Measurements from ENCODE around the gene KLHL35. TPM values are rescaled to one million over a fixed set of nuclear protein-coding genes. Genes with fewer than 3 reads are reported as not detected.

Gene KLHL35
- total and polyA plus RNA-seq, 2 experiments from 2014 or later = 5.7 to 13.0 TPM

DNA sequence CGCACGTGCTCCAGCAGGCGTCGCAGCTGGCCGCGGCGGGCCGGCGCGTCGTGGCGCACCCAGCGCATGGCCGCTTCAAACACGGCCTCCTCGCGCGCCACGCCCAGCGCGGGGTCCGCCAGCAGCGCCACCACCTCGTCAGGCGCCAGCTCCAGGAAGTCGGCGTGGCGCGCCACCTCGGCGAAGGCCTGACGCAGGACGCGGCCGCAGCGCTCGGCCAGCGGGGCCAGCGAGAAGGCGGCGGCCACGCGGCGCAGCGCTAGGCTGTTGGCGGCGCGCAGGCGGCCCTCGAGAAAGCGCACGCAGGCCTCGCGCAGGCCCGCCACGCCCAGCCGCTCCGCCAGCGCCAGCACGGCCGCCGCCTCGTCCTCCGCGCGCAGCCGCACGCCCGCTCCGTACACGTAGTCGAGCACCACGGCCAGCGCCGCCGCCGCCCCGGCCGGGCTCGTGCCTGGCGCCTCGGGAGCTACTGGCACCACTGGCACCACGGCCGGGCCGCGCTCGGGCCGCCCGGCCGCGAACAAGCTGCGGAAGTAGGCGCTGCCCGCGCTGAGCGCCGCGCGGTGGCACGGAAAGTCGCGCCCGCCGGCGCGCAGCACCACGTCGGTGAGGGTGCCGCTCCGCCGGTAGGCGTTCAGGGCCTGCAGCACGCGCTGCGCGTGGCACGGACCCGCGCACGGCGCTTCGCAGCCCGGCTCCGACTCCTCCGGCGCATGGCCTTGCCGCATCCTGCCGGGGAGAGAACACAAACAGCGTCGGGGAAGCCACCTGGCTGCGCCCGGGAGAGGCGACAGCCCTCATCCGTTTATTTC is 2.9 kb downstream of the KLHL35 start:
- peak overlapping the region; percentile 79 for H2AFZ ChIP-seq
- peak overlapping the region; percentile 48 for H3K9ac ChIP-seq
- no peak overlapping the region for H3K27ac ChIP-seq
- H3F3A ChIP-seq (ENCODE audit: insufficient read depth) = no peaks in the 10 kb centered on the region
- peak; percentile 88 for DNase-seq
- H4K20me1 ChIP-seq (ENCODE audit: insufficient read depth) = no peaks in the 10 kb centered on the region
- WGBS, 2 experiments (ENCODE audit: low coverage in 1 of 2, low lambda C conversion rate in 2 of 2, missing lambda C conversion rate in 2 of 2) = 6 to 8% methylated on average over 62 to 89 of the region's 134 CpGs
- H3K27me3 ChIP-seq (replicated peaks; ENCODE audit: insufficient read depth) = peaks cover 20% of the 10 kb centered on the region
- H3K4me2 ChIP-seq (ENCODE audit: unreplicated experiment) = peak overlapping the region; percentile 74
- H3K36me3 ChIP-seq (ENCODE audit: low read depth) = no peaks in the 10 kb centered on the region
- H3K9me2 ChIP-seq (ENCODE audit: insufficient read depth) = no peaks in the 10 kb centered on the region
- TF ChIP-seq EZH2phosphoT487 (IDR thresholded peaks at IDR 0.05; ENCODE audit: insufficient read depth, low read depth) (no peak), EZH2 (IDR thresholded peaks at IDR 0.05; ENCODE audit: insufficient read depth, poor library complexity, severe bottlenecking) (no peak)
- in situ Hi-C loops (cut with MboI) = no loop called here
- 0 out of 2 replicates have a peak, but pooled peaks cover 4% of the 10 kb centered on the region for H3K4me1 ChIP-seq (ENCODE audit: insufficient read depth)
- no peaks in the 10 kb centered on the region for H3K79me2 ChIP-seq (ENCODE audit: insufficient read depth)
- H3K9me3 ChIP-seq (ENCODE audit: low read depth) = no peaks in the 10 kb centered on the region
- peak overlapping the region; percentile 67 for H3K4me3 ChIP-seq

DNA sequence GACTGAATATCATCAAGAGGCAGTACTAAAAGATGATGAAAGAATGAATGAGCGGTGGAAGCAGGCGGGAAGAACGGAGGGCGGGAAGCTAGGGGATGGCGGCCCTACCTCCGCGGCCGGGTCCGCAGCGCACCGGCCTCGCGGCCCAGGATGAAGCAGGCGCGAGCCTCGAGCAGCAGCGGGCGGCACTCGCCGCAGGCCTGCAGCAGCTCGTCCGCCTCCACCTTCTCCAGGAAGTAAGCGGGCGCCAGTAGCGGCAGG is 3.4 kb downstream of the KLHL35 start:
- no peaks in the 10 kb centered on the region for H3K9me2 ChIP-seq (ENCODE audit: insufficient read depth)
- 0 out of 2 replicates have a peak, but pooled peaks cover 4% of the 10 kb centered on the region for H3K4me1 ChIP-seq (ENCODE audit: insufficient read depth)
- H3K4me3 ChIP-seq = peak overlapping the region; percentile 67
- peak overlapping the region; percentile 50 for H2AFZ ChIP-seq
- no peaks in the 10 kb centered on the region for H3K9me3 ChIP-seq (ENCODE audit: low read depth)
- no peak for TF ChIP-seq EZH2 (IDR thresholded peaks at IDR 0.05; ENCODE audit: insufficient read depth, poor library complexity, severe bottlenecking)
- TF ChIP-seq EZH2phosphoT487 (IDR thresholded peaks at IDR 0.05; ENCODE audit: insufficient read depth, low read depth) = no peak
- H3F3A ChIP-seq (ENCODE audit: insufficient read depth) = no peaks in the 10 kb centered on the region
- H3K79me2 ChIP-seq (ENCODE audit: insufficient read depth) = no peaks in the 10 kb centered on the region
- H3K36me3 ChIP-seq (ENCODE audit: low read depth) = no peaks in the 10 kb centered on the region
- WGBS, 2 experiments (ENCODE audit: low coverage in 1 of 2, low lambda C conversion rate in 2 of 2, missing lambda C conversion rate in 2 of 2) = 21 to 22% methylated on average over 9 to 25 of the region's 25 CpGs
- no peak overlapping the region for H3K27ac ChIP-seq
- peaks cover 20% of the 10 kb centered on the region for H3K27me3 ChIP-seq (replicated peaks; ENCODE audit: insufficient read depth)
- in situ Hi-C loops (cut with MboI) = no loop called here
- no peaks in the 10 kb centered on the region for H4K20me1 ChIP-seq (ENCODE audit: insufficient read depth)
- H3K4me2 ChIP-seq (ENCODE audit: unreplicated experiment) = no peak overlapping the region
- no peak for DNase-seq
- no peak overlapping the region for H3K9ac ChIP-seq

DNA sequence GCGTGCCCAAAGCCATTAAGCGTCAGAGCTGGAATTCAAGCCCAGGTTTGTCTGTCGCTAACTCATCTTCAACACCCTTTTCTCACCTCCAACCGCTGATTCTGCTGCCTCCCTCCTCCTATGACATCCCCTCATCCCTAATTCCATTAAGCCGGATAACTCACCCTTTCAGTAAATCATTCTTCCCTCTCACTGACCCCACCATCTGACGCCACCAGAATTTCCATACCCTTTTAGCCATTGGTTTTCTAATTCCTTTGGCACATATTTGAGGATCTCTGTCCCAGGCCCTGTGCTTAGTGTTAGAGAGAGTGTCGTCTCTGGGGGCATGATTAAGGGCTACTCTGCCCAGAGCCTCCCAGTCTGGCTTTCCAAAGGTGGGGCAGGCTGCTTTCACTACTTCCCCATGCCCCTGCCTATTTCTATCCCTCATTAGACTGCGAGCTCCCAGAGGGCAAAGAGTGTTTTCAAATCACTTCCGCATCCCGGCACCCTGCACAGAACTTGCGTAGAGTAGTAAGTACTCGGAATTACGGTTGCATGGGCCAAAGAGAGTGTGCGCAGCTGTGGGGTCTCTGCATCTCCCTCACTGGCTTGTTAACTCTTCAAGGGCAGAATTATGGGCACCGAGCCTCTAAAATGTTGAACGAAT is 3.9 kb downstream of the KLHL35 start:
- Histone ChIP-seq H2AFZ (peak overlapping the region; percentile 50; the same call in 1 of the 2 replicates), H3K79me2 (ENCODE audit: insufficient read depth) (no peaks in the 10 kb centered on the region), H3K9ac (no peak overlapping the region), H3K27ac (no peak overlapping the region), H3K4me3 (peak overlapping the region; percentile 67; the same call in 1 of the 2 replicates), H3F3A (ENCODE audit: insufficient read depth) (no peaks in the 10 kb centered on the region), H3K4me1 (ENCODE audit: insufficient read depth) (0 out of 2 replicates have a peak, but pooled peaks cover 4% of the 10 kb centered on the region), H4K20me1 (ENCODE audit: insufficient read depth) (no peaks in the 10 kb centered on the region), H3K36me3 (ENCODE audit: low read depth) (no peaks in the 10 kb centered on the region), H3K27me3 (replicated peaks; ENCODE audit: insufficient read depth) (peaks cover 20% of the 10 kb centered on the region), H3K9me2 (ENCODE audit: insufficient read depth) (no peaks in the 10 kb centered on the region), H3K4me2 (ENCODE audit: unreplicated experiment) (no peak overlapping the region), H3K9me3 (ENCODE audit: low read depth) (no peaks in the 10 kb centered on the region)
- in situ Hi-C loops (cut with MboI) = no loop called here
- TF ChIP-seq EZH2 (IDR thresholded peaks at IDR 0.05; ENCODE audit: insufficient read depth, poor library complexity, severe bottlenecking) (no peak), EZH2phosphoT487 (IDR thresholded peaks at IDR 0.05; ENCODE audit: insufficient read depth, low read depth) (no peak)
- DNase-seq = no peak
- 85% methylated on average over 16 of the region's 16 CpGs for WGBS, 2 experiments (ENCODE audit: low coverage in 1 of 2, low lambda C conversion rate in 2 of 2, missing lambda C conversion rate in 2 of 2)

DNA sequence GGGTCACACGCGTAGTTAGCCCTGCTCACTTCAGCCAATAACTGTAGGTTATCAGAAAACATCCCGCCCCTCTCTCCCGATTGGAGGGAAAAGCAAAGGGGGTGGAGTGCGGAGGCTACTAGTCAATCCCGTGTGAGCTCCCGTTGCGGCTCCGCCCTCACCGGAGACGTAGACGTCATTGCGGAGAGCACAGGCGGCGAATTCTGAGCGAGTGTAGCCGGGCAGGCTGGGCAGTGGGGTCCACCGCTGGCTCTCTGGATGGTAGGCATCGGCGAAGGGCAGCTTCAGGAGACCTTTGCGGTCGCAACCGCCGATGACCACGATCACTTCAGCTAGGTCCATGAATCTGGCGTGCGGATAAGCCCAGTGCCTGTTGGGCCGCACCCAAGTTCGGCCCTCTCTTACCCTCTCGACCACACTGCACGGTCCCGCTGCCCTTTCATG is 4.7 kb downstream of the KLHL35 start:
- WGBS, 2 experiments (ENCODE audit: low coverage in 1 of 2, low lambda C conversion rate in 2 of 2, missing lambda C conversion rate in 2 of 2) = 43 to 44% methylated on average over 28 to 32 of the region's 32 CpGs
- Histone ChIP-seq H3K4me3 (peak overlapping the region; percentile 52), H3K4me1 (ENCODE audit: insufficient read depth) (0 out of 2 replicates have a peak, but pooled peaks cover 4% of the 10 kb centered on the region), H3K27me3 (replicated peaks; ENCODE audit: insufficient read depth) (peaks cover 20% of the 10 kb centered on the region), H3K9me3 (ENCODE audit: low read depth) (no peaks in the 10 kb centered on the region), H2AFZ (0 out of 2 replicates have a peak overlapping the region, but pooled peaks have one; percentile 19), H3F3A (ENCODE audit: insufficient read depth) (no peaks in the 10 kb centered on the region), H3K4me2 (ENCODE audit: unreplicated experiment) (peak overlapping the region; percentile 15), H3K9ac (peak overlapping the region; percentile 28; the same call in 1 of the 2 replicates), H3K27ac (no peak overlapping the region), H3K36me3 (ENCODE audit: low read depth) (no peaks in the 10 kb centered on the region), H3K79me2 (ENCODE audit: insufficient read depth) (no peaks in the 10 kb centered on the region), H4K20me1 (ENCODE audit: insufficient read depth) (no peaks in the 10 kb centered on the region), H3K9me2 (ENCODE audit: insufficient read depth) (no peaks in the 10 kb centered on the region)
- TF ChIP-seq EZH2 (IDR thresholded peaks at IDR 0.05; ENCODE audit: insufficient read depth, poor library complexity, severe bottlenecking) = no peak
- no peak for TF ChIP-seq EZH2phosphoT487 (IDR thresholded peaks at IDR 0.05; ENCODE audit: insufficient read depth, low read depth)
- in situ Hi-C loops (cut with MboI) = no loop called here
- DNase-seq = peak; percentile 92

Measured in GM23248 (cell line).